Measurements from ENCODE around the gene HIPK4.

The HIPK4 gene

DNA sequence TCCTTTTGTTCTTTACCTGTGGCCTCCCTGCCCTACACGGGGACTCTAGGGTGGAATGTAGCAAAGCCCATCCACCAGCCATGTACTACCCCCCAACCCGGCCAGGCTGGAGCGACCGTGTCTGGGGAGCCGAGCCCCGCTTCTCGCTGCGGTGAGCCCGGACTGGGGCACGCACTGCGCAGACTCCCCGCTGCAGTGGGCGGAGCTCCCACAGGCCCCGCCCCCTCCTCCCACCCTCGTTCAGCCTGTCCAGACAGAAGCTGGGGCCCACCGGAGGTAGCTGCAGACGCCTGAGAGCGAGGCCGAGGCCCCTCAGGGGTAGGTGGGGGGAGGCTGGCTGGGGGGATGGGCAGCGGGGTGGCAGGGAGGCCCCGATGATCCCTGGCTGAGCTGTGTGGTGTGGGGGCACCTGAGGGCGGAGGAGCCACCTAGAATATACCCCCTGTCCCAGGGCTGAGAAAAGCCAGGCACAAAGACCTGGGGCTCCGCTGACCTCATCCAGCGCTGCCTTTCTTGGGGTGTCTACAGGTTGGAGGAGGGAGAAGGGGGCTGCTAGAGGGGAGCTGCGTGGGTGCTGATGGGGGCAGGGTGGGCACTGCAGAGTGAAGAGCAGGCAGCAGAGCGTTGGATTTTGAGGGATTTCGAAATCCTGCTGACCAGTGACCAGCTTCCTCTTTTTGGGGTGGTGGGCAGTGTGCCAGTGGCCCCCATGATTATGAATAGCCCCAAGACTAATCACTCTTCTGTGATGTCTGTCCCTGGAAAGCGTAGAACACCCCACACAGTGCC, 24.2 kb downstream of the HIPK4 start:
- peak; percentile 35 for TF ChIP-seq FOXP2 (optimal IDR thresholded peaks at IDR 0.05; ENCODE audit: borderline replicate concordance, extremely low read depth, extremely low read length, insufficient read depth)
- TF ChIP-seq POLR2AphosphoS5 (IDR thresholded peaks at IDR 0.05; ENCODE audit: low read depth, low read length) = peak; percentile 67; the same call in 1 of the 2 replicates
- TF ChIP-seq SIN3A (IDR thresholded peaks at IDR 0.05; ENCODE audit: borderline replicate concordance, insufficient read depth, low read length) = no peak
- TF ChIP-seq TAF1 (IDR thresholded peaks at IDR 0.05; ENCODE audit: borderline replicate concordance, insufficient read depth, low read length) = 0 out of 2 replicates have a peak, but pooled peaks have one; percentile 52
- TF ChIP-seq, protein P1, sequence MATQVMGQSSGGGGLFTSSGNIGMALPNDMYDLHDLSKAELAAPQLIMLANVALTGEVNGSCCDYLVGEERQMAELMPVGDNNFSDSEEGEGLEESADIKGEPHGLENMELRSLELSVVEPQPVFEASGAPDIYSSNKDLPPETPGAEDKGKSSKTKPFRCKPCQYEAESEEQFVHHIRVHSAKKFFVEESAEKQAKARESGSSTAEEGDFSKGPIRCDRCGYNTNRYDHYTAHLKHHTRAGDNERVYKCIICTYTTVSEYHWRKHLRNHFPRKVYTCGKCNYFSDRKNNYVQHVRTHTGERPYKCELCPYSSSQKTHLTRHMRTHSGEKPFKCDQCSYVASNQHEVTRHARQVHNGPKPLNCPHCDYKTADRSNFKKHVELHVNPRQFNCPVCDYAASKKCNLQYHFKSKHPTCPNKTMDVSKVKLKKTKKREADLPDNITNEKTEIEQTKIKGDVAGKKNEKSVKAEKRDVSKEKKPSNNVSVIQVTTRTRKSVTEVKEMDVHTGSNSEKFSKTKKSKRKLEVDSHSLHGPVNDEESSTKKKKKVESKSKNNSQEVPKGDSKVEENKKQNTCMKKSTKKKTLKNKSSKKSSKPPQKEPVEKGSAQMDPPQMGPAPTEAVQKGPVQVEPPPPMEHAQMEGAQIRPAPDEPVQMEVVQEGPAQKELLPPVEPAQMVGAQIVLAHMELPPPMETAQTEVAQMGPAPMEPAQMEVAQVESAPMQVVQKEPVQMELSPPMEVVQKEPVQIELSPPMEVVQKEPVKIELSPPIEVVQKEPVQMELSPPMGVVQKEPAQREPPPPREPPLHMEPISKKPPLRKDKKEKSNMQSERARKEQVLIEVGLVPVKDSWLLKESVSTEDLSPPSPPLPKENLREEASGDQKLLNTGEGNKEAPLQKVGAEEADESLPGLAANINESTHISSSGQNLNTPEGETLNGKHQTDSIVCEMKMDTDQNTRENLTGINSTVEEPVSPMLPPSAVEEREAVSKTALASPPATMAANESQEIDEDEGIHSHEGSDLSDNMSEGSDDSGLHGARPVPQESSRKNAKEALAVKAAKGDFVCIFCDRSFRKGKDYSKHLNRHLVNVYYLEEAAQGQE (IDR thresholded peaks at IDR 0.05; ENCODE audit: insufficient read depth in 1 of 2, low read depth in 2 of 2, low read length in 2 of 2) = no peak

DNA sequence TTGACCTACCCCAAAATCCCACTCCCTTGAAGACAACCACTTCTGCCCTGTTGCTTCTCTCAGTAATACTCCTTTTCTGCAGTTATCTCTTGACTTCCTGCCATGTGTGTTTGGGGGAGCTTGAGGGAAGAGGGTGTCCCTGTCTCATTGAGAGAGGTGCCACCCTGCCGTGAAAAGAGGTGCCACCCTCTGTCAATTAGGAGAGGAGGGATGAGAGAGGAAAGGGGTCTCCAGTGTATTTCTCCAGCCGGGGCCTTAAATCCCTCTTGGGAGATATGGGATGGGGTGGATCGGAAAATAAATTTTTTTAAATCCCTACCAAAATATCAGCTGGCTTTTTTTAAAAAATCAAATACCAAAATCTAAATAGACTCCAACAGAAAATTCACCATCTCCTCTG, 25.0 kb downstream of the HIPK4 start:
- no peak for TF ChIP-seq POLR2AphosphoS5 (IDR thresholded peaks at IDR 0.05; ENCODE audit: low read depth, low read length)
- no peak for TF ChIP-seq FOXP2 (optimal IDR thresholded peaks at IDR 0.05; ENCODE audit: borderline replicate concordance, extremely low read depth, extremely low read length, insufficient read depth)
- TF ChIP-seq SIN3A (IDR thresholded peaks at IDR 0.05; ENCODE audit: borderline replicate concordance, insufficient read depth, low read length) = no peak
- no peak for TF ChIP-seq TAF1 (IDR thresholded peaks at IDR 0.05; ENCODE audit: borderline replicate concordance, insufficient read depth, low read length)
- TF ChIP-seq, protein P1 (IDR thresholded peaks at IDR 0.05; ENCODE audit: insufficient read depth in 1 of 2, low read depth in 2 of 2, low read length in 2 of 2) = no peak

DNA sequence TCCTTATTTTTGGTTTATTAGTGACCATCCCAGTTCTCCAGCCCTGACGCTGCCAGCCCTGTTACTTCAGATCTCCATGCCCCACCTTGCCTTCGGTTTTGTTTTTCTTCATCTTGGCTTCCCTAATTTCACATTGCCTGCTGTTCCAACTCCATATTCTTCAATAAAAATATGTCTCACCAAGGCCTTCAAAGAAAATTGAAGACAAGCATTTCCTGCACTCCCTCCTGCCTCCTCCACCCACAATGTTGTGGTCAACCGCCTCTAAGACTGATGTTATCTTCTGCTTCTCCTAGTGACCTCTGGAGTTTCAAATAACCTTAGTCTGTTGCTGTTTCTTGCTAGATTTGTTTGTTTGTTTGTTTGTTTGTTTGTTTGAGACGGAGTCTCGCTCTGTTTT, 26.9 kb downstream of the HIPK4 start:
- no peak for TF ChIP-seq SIN3A (IDR thresholded peaks at IDR 0.05; ENCODE audit: borderline replicate concordance, insufficient read depth, low read length)
- TF ChIP-seq, protein P1 (IDR thresholded peaks at IDR 0.05; ENCODE audit: insufficient read depth in 1 of 2, low read depth in 2 of 2, low read length in 2 of 2) = no peak
- TF ChIP-seq FOXP2 (optimal IDR thresholded peaks at IDR 0.05; ENCODE audit: borderline replicate concordance, extremely low read depth, extremely low read length, insufficient read depth) = no peak
- TF ChIP-seq POLR2AphosphoS5 (IDR thresholded peaks at IDR 0.05; ENCODE audit: low read depth, low read length) = no peak
- no peak for TF ChIP-seq TAF1 (IDR thresholded peaks at IDR 0.05; ENCODE audit: borderline replicate concordance, insufficient read depth, low read length)

DNA sequence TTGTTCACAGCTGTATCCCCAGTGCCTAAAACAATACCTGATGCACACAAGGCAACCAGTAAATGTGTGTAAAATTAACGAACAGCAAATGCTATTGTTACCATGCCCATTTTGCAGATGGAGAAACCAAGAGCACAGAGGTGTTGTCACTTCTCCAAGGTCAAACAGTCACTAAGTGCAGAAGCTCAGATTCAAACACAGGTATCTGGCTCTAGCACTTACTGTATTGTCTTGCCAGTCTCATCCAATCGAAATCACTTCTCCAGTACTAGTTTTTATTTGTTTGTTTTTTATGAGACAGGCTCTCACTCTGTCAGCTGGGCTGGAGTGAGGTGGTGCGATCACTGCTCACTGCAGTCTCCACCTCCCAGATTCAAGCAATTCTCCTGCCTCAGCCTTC, 27.8 kb downstream of the HIPK4 start:
- TF ChIP-seq, protein P1 (IDR thresholded peaks at IDR 0.05; ENCODE audit: insufficient read depth in 1 of 2, low read depth in 2 of 2, low read length in 2 of 2) = no peak
- no peak for TF ChIP-seq POLR2AphosphoS5 (IDR thresholded peaks at IDR 0.05; ENCODE audit: low read depth, low read length)
- TF ChIP-seq SIN3A (IDR thresholded peaks at IDR 0.05; ENCODE audit: borderline replicate concordance, insufficient read depth, low read length) = no peak
- no peak for TF ChIP-seq TAF1 (IDR thresholded peaks at IDR 0.05; ENCODE audit: borderline replicate concordance, insufficient read depth, low read length)
- TF ChIP-seq FOXP2 (optimal IDR thresholded peaks at IDR 0.05; ENCODE audit: borderline replicate concordance, extremely low read depth, extremely low read length, insufficient read depth) = no peak
